ENCODE results near the gene SNX13. TPM values are rescaled to one million over a fixed set of nuclear protein-coding genes. Genes with fewer than 3 reads are reported as not detected.

The SNX13 gene
- total and polyA plus RNA-seq, 2 experiments from 2014 or later, result 7.5 to 42.7 TPM

GRCh38 chr7:17939606-17940301 lies 540 bp downstream of the SNX13 start:
- Mint-ChIP-seq H3K4me3 (peak overlapping the region; percentile 99), H3K27ac (peak overlapping the region; percentile 99), H3K9me3 (no peaks in the 10 kb centered on the region), H3K27me3 (ENCODE audit: insufficient read depth, low read depth, poor library complexity) (peaks cover 2% of the 10 kb centered on the region), H3K4me1 (peaks cover 31% of the 10 kb centered on the region), H3K36me3 (ENCODE audit: low read depth) (peaks cover 4% of the 10 kb centered on the region; the same call in 1 of the 3 replicates)
- H2AFZ ChIP-seq, result peak overlapping the region; percentile 93
- H3K4me1 ChIP-seq (ENCODE audit: insufficient read depth), result peaks cover 16% of the 10 kb centered on the region
- H3K27me3 ChIP-seq (ENCODE audit: insufficient read depth), result no peaks in the 10 kb centered on the region
- TF ChIP-seq EZH2 (IDR thresholded peaks at IDR 0.05; ENCODE audit: low read depth, unreplicated experiment), result no peak
- TF ChIP-seq REST (IDR thresholded peaks at IDR 0.05; ENCODE audit: unreplicated experiment), result no peak
- no peak for TF ChIP-seq NANOG (IDR thresholded peaks at IDR 0.05; ENCODE audit: borderline replicate concordance)
- TF ChIP-seq ZNF114 (CRISPR knock-in tag; IDR thresholded peaks at IDR 0.05), result no peak
- no peak for TF ChIP-seq STAT1 (IDR thresholded peaks at IDR 0.05; ENCODE audit: unreplicated experiment)
- no peak for TF ChIP-seq JUNB (IDR thresholded peaks at IDR 0.05; ENCODE audit: unreplicated experiment)
- peak; percentile 51 for DNase-seq (ENCODE audit: low spot score)
- H4K20me1 ChIP-seq (replicated peaks; ENCODE audit: insufficient read depth), result no peaks in the 10 kb centered on the region
- H3K4me3 ChIP-seq, result peak overlapping the region; percentile 85
- ATAC-seq, result peak; percentile 38
- H3K9me2 ChIP-seq (ENCODE audit: insufficient read depth), result no peaks in the 10 kb centered on the region
- H3K79me2 ChIP-seq (replicated peaks; ENCODE audit: insufficient read depth), result peaks cover 51% of the 10 kb centered on the region
- peak overlapping the region; percentile 84 for H3K27ac ChIP-seq (ENCODE audit: low read depth)
- peak overlapping the region; percentile 83 for H3K4me2 ChIP-seq
- H3K36me3 ChIP-seq (ENCODE audit: insufficient read depth), result no peaks in the 10 kb centered on the region
- H3F3A ChIP-seq (replicated peaks; ENCODE audit: low read depth), result no peaks in the 10 kb centered on the region

DNA sequence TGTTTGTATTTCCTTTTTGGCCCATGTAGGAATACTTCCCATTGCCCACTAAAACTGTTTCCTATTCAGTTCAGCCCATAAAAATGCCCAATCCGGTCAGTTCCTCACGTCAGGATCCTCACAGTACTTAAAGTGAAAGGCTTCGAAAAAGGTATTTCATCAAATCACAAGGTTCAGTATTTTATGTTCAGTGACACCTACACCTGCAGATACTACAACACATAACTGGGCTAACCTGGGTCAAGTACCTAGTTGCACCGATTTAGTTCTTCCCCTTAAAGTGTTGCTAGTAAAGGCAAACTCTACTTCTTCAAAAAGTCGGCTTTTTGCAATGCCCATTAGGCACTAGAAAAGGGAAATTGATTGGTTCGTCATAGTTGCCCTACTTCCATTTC lies 1.1 kb downstream of the SNX13 start:
- H3K27me3 ChIP-seq (ENCODE audit: insufficient read depth), result no peaks in the 10 kb centered on the region
- H3K9me3 Mint-ChIP-seq, result no peaks in the 10 kb centered on the region
- no peaks in the 10 kb centered on the region for H3K36me3 ChIP-seq (ENCODE audit: insufficient read depth)
- DNase-seq (ENCODE audit: low spot score) (no peak), ATAC-seq (no peak)
- peak overlapping the region; percentile 93; the same call in 1 of the 2 replicates for H2AFZ ChIP-seq
- peaks cover 2% of the 10 kb centered on the region for H3K27me3 Mint-ChIP-seq (ENCODE audit: insufficient read depth, low read depth, poor library complexity)
- peak overlapping the region; percentile 11; the same call in 1 of the 2 replicates for H3K27ac Mint-ChIP-seq
- H3K27ac ChIP-seq (ENCODE audit: low read depth), result peak overlapping the region; percentile 84; the same call in 1 of the 2 replicates
- peaks cover 4% of the 10 kb centered on the region; the same call in 1 of the 3 replicates for H3K36me3 Mint-ChIP-seq (ENCODE audit: low read depth)
- H3K4me1 Mint-ChIP-seq, result peaks cover 36% of the 10 kb centered on the region
- no peaks in the 10 kb centered on the region for H3K9me2 ChIP-seq (ENCODE audit: insufficient read depth)
- H3K79me2 ChIP-seq (replicated peaks; ENCODE audit: insufficient read depth), result peaks cover 57% of the 10 kb centered on the region
- H3K4me3 Mint-ChIP-seq, result peak overlapping the region; percentile 99
- peaks cover 16% of the 10 kb centered on the region for H3K4me1 ChIP-seq (ENCODE audit: insufficient read depth)
- no peaks in the 10 kb centered on the region for H3F3A ChIP-seq (replicated peaks; ENCODE audit: low read depth)
- peak overlapping the region; percentile 83 for H3K4me2 ChIP-seq
- peak overlapping the region; percentile 85 for H3K4me3 ChIP-seq
- H4K20me1 ChIP-seq (replicated peaks; ENCODE audit: insufficient read depth), result no peaks in the 10 kb centered on the region
- no peak for TF ChIP-seq JUNB (IDR thresholded peaks at IDR 0.05; ENCODE audit: unreplicated experiment)
- no peak for TF ChIP-seq POLR2AphosphoS5 (IDR thresholded peaks at IDR 0.05; ENCODE audit: low read depth)
- TF ChIP-seq, protein P1, sequence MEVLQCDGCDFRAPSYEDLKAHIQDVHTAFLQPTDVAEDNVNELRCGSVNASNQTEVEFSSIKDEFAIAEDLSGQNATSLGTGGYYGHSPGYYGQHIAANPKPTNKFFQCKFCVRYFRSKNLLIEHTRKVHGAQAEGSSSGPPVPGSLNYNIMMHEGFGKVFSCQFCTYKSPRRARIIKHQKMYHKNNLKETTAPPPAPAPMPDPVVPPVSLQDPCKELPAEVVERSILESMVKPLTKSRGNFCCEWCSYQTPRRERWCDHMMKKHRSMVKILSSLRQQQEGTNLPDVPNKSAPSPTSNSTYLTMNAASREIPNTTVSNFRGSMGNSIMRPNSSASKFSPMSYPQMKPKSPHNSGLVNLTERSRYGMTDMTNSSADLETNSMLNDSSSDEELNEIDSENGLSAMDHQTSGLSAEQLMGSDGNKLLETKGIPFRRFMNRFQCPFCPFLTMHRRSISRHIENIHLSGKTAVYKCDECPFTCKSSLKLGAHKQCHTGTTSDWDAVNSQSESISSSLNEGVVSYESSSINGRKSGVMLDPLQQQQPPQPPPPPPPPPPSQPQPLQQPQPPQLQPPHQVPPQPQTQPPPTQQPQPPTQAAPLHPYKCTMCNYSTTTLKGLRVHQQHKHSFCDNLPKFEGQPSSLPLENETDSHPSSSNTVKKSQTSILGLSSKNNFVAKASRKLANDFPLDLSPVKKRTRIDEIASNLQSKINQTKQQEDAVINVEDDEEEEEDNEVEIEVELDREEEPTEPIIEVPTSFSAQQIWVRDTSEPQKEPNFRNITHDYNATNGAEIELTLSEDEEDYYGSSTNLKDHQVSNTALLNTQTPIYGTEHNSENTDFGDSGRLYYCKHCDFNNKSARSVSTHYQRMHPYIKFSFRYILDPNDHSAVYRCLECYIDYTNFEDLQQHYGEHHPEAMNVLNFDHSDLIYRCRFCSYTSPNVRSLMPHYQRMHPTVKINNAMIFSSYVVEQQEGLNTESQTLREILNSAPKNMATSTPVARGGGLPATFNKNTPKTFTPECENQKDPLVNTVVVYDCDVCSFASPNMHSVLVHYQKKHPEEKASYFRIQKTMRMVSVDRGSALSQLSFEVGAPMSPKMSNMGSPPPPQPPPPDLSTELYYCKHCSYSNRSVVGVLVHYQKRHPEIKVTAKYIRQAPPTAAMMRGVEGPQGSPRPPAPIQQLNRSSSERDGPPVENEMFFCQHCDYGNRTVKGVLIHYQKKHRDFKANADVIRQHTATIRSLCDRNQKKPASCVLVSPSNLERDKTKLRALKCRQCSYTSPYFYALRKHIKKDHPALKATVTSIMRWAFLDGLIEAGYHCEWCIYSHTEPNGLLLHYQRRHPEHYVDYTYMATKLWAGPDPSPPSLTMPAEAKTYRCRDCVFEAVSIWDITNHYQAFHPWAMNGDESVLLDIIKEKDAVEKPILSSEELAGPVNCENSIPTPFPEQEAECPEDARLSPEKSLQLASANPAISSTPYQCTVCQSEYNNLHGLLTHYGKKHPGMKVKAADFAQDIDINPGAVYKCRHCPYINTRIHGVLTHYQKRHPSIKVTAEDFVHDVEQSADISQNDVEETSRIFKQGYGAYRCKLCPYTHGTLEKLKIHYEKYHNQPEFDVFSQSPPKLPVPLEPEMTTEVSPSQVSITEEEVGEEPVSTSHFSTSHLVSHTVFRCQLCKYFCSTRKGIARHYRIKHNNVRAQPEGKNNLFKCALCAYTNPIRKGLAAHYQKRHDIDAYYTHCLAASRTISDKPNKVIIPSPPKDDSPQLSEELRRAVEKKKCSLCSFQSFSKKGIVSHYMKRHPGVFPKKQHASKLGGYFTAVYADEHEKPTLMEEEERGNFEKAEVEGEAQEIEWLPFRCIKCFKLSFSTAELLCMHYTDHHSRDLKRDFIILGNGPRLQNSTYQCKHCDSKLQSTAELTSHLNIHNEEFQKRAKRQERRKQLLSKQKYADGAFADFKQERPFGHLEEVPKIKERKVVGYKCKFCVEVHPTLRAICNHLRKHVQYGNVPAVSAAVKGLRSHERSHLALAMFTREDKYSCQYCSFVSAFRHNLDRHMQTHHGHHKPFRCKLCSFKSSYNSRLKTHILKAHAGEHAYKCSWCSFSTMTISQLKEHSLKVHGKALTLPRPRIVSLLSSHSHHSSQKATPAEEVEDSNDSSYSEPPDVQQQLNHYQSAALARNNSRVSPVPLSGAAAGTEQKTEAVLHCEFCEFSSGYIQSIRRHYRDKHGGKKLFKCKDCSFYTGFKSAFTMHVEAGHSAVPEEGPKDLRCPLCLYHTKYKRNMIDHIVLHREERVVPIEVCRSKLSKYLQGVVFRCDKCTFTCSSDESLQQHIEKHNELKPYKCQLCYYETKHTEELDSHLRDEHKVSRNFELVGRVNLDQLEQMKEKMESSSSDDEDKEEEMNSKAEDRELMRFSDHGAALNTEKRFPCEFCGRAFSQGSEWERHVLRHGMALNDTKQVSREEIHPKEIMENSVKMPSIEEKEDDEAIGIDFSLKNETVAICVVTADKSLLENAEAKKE (CRISPR knock-in tag; IDR thresholded peaks at IDR 0.05), result no peak
- TF ChIP-seq ZNF114 (CRISPR knock-in tag; IDR thresholded peaks at IDR 0.05), result no peak

Measured in GM23338 (cell line).